Upper lobe of right lung (tissue), 1 donor: Measurements from ENCODE around the gene IFFO2. TPM values are rescaled to one million over a fixed set of nuclear protein-coding genes. Genes with fewer than 3 reads are reported as not detected.

Source experiments
- ATAC-seq: fragments of 200-7000 bp; cut with Tn5 transposase; one replicate; pipeline ENCODE4 v1.9.1; 2020; ENCODE audit warnings: mild to moderate bottlenecking, moderate library complexity
- DNase-seq: peaks from one replicate; pipeline ENCODE4 v3.0.0-alpha.2; 2020
- H3K27ac ChIP-seq: fragments of 200-600 bp; one replicate; pipeline ENCODE4 v1.8.0; 2022
- H3K27me3 ChIP-seq: fragments of 200-600 bp; one replicate; pipeline ENCODE4 v1.8.0; 2022; ENCODE audit warnings: mild to moderate bottlenecking
- H3K36me3 ChIP-seq: fragments of 200-600 bp; one replicate; pipeline ENCODE4 v1.8.0; 2022
- H3K4me1 ChIP-seq: fragments of 200-600 bp; one replicate; pipeline ENCODE4 v1.8.0; 2022
- H3K4me3 ChIP-seq: fragments of 200-600 bp; one replicate; pipeline ENCODE4 v1.8.0; 2022; ENCODE audit warnings: mild to moderate bottlenecking
- H3K9me3 ChIP-seq: fragments of 200-600 bp; one replicate; pipeline ENCODE4 v1.8.0; 2022
- CTCF ChIP-seq: fragments of 200-600 bp; IDR thresholded peaks from one replicate; pipeline ENCODE4 v1.8.0; 2022; ENCODE audit warnings: antibody characterized with exemption
- intact Hi-C: fragments of 100-400 bp; cut with DNase I; formaldehyde crosslinking; loops from one replicate; pipeline ENCODE4 v1.11.0; 2022
- total RNA-seq: library from RNA; stranded (reverse); fragmentation: NEBNext Ultra II Directional; extraction: Animal tissue kit (Norgen Biotek cat#: 25700); gene quantifications from one replicate; pipeline ENCODE4 v1.2.1, GENCODE V29; 2021
- donor health status: DM: no; HTN: yes; CAD: no; lungs with severe emphysema.

Gene IFFO2
- total RNA-seq, 1 donor from 2014 or later, result 15.4 TPM

- H3K9me3 ChIP-seq, result no peaks in the 10 kb centered on the region
- DNase-seq, result no peak
- H3K36me3 ChIP-seq, result no peaks in the 10 kb centered on the region
- H3K27ac ChIP-seq, result no peak overlapping the region
- intact Hi-C loops, result no loop called here
- ATAC-seq, result no peak
- no peaks in the 10 kb centered on the region for H3K27me3 ChIP-seq
- no peak overlapping the region for H3K4me3 ChIP-seq
- no peak for TF ChIP-seq CTCF
- peaks cover 35% of the 10 kb centered on the region for H3K4me1 ChIP-seq
These were observed 1.2 kb upstream of the IFFO2 start for GRCh38 chr1:18957532-18958300.

- Histone ChIP-seq H3K4me1 (peaks cover 36% of the 10 kb centered on the region), H3K36me3 (no peaks in the 10 kb centered on the region), H3K27ac (no peak overlapping the region), H3K27me3 (no peaks in the 10 kb centered on the region), H3K9me3 (no peaks in the 10 kb centered on the region), H3K4me3 (peak overlapping the region; percentile 79)
- DNase-seq (no peak), ATAC-seq (no peak)
- intact Hi-C loops, result no loop called here
- TF ChIP-seq CTCF, result no peak
These were observed 653 bp upstream of the IFFO2 start for GRCh38 chr1:18957136-18957521.

GRCh38 chr1:18955441-18956192 lies 859 bp downstream of the IFFO2 start:
- peak overlapping the region; percentile 79 for H3K4me3 ChIP-seq
- no peaks in the 10 kb centered on the region for H3K9me3 ChIP-seq
- H3K27me3 ChIP-seq, result no peaks in the 10 kb centered on the region
- intact Hi-C loops, result no loop called here
- ATAC-seq (peak; percentile 17), DNase-seq (peak; percentile 81)
- H3K4me1 ChIP-seq, result peaks cover 50% of the 10 kb centered on the region
- no peak for TF ChIP-seq CTCF
- no peaks in the 10 kb centered on the region for H3K36me3 ChIP-seq
- H3K27ac ChIP-seq, result peak overlapping the region; percentile 69

GRCh38 chr1:18955131-18955440 lies 1.4 kb downstream of the IFFO2 start:
- DNase-seq, result no peak
- H3K4me3 ChIP-seq, result peak overlapping the region; percentile 79

More at GRCh38 chr1:18955131-18955440, 1.4 kb downstream of the IFFO2 start:
- Histone ChIP-seq H3K27ac (peak overlapping the region; percentile 69), H3K9me3 (no peaks in the 10 kb centered on the region), H3K36me3 (no peaks in the 10 kb centered on the region), H3K4me1 (peaks cover 55% of the 10 kb centered on the region), H3K27me3 (no peaks in the 10 kb centered on the region)
- no peak for TF ChIP-seq CTCF
- ATAC-seq, result no peak
- intact Hi-C loops, result no loop called here
